HepG2 (cell line): ENCODE measurements around the gene SLC35F3. TPM values are rescaled to one million over a fixed set of nuclear protein-coding genes. Genes with fewer than 3 reads are reported as not detected.

ENCODE experiments used
- ATAC-seq: fragments of 200-7000 bp; cut with Tn5 transposase; 3 replicates; pipeline ENCODE4 v1.9.1; 2020; ENCODE audit warnings: mild to moderate bottlenecking, moderate library complexity
- BruUV-seq: library from RNA; stranded (reverse); fragments of 400-500 nt; replicated peaks from 2 replicates; lab custom pipeline; 2021; lab: Mats Ljungman, UMichigan
- CTCF ChIA-PET: fragments of 300-600 bp; formaldehyde crosslinking; extraction: SDS; loops from one replicate; lab custom pipeline; 2021; ENCODE audit warnings: low total read pairs, inconsistent platforms, low intra/inter-chr PET ratio; lab: Yijun Ruan, JAX
- POLR2A ChIA-PET: fragments of 350-600 bp; sonication (Branson Sonifier 250); formaldehyde crosslinking; loops from one replicate; lab custom pipeline; 2020; ENCODE audit warnings: antibody characterized with exemption, inconsistent platforms; lab: Yijun Ruan, JAX
- DNase-seq: peaks from one replicate; pipeline ENCODE4 v3.0.0-alpha.2; 2015; ENCODE audit warnings: low spot score
- FAIRE-seq: peaks from 3 replicates; lab custom pipeline; 2011; peaks lifted over from hg19 to GRCh38; lab: Jason Lieb, UNC
- H2AFZ ChIP-seq: one replicate; pipeline ENCODE4 v1.6.1; 2011; ENCODE audit warnings: low read length, inconsistent platforms
- H3K27ac ChIP-seq: fragments of 300-600 bp; 3 replicates; pipeline ENCODE4 v1.8.0; 2011; ENCODE audit warnings: mixed run types, mild to moderate bottlenecking, mixed read lengths, low read length, inconsistent platforms; ENCODE audit not compliant: insufficient read depth; ENCODE audit errors: extremely low read length
- H3K27me3 ChIP-seq, 2 experiments: fragments of 200-600 bp in 1 of 2; 2 replicates in 1 of 2; 3 replicates in 1 of 2; pipeline versions ENCODE4 v1.6.0 to v1.8.0; 2011; ENCODE audit warnings: low read length in 2 of 2, mild to moderate bottlenecking in 2 of 2, moderate library complexity in 2 of 2, inconsistent platforms in 1 of 2; ENCODE audit not compliant: insufficient read depth in 2 of 2, control insufficient read depth in 1 of 2
- H3K36me3 ChIP-seq, 2 experiments: fragments of 200-600 bp in 1 of 2; replicated peaks in 1 of 2; 2 replicates in 1 of 2; 3 replicates in 1 of 2; pipeline versions ENCODE4 v1.5.1 to v1.8.0; 2011; ENCODE audit warnings: low read length in 2 of 2, inconsistent platforms in 1 of 2; ENCODE audit not compliant: insufficient read depth in 2 of 2, control insufficient read depth in 1 of 2
- H3K4me1 ChIP-seq: 2 replicates; pipeline ENCODE4 v1.5.1; 2012; ENCODE audit warnings: low read length, inconsistent platforms; ENCODE audit not compliant: insufficient read depth
- H3K4me2 ChIP-seq: 2 replicates; pipeline ENCODE4 v1.6.0; 2011; ENCODE audit warnings: low read depth, low read length, inconsistent platforms
- H3K4me3 ChIP-seq, 3 experiments: fragments of 200-600 bp in 1 of 3; sonication (generic), shearing (Covaris generic) in 1 of 3; replicated peaks in 1 of 3; 2 replicates each; pipeline ENCODE4 v1.5.1; 2011 to 2016; ENCODE audit warnings: low read length in 3 of 3, inconsistent platforms in 2 of 3, low read depth in 2 of 3, mild to moderate bottlenecking in 2 of 3, control low read depth in 1 of 3, mixed read lengths in 1 of 3; ENCODE audit not compliant: insufficient read depth in 1 of 3
- H3K79me2 ChIP-seq: one replicate; pipeline ENCODE4 v1.6.1; 2011; ENCODE audit warnings: low read length, inconsistent platforms; ENCODE audit not compliant: insufficient read depth
- H3K9ac ChIP-seq: 2 replicates; pipeline ENCODE4 v1.6.0; 2011; ENCODE audit warnings: mild to moderate bottlenecking, low read depth, low read length, inconsistent platforms; ENCODE audit not compliant: insufficient read depth
- H3K9me3 ChIP-seq: 2 replicates; pipeline ENCODE4 v1.5.1; 2012; ENCODE audit warnings: mild to moderate bottlenecking, low read length
- H4K20me1 ChIP-seq: 2 replicates; pipeline ENCODE4 v1.6.0; 2011; ENCODE audit warnings: inconsistent platforms, mild to moderate bottlenecking, low read length, moderate library complexity; ENCODE audit not compliant: insufficient read depth
- ATF7-NPFF ChIP-seq: sonication (generic); formaldehyde crosslinking; IDR thresholded peaks from 2 replicates; pipeline ENCODE4 v1.8.1; 2023; ENCODE audit warnings: mild to moderate bottlenecking, low read depth, missing genetic modification reagents, moderate library complexity
- E2F2 ChIP-seq: sonication (generic); formaldehyde crosslinking; IDR thresholded peaks from 2 replicates; pipeline ENCODE4 v1.4.0; 2020; ENCODE audit warnings: missing genetic modification reagents, borderline replicate concordance
- ELK4 ChIP-seq: sonication (generic); formaldehyde crosslinking; IDR thresholded peaks from 2 replicates; pipeline ENCODE4 v1.9.0; 2021; ENCODE audit warnings: missing genetic modification reagents, borderline replicate concordance
- HDAC2 ChIP-seq: sonication (generic); formaldehyde crosslinking; IDR thresholded peaks from 2 replicates; pipeline ENCODE4 v1.4.0; 2020; ENCODE audit warnings: missing genetic modification reagents
- KLF16 ChIP-seq, 2 experiments: sonication (generic) in 1 of 2; formaldehyde crosslinking in 1 of 2; IDR thresholded peaks; 2 replicates each; pipeline versions ENCODE4 v1.6.1 to v1.8.0; 2016 to 2023; ENCODE audit warnings: missing genetic modification reagents in 2 of 2, missing compliant biosample characterization in 1 of 2
- MTERF4 ChIP-seq: sonication (generic); formaldehyde crosslinking; IDR thresholded peaks from 2 replicates; pipeline ENCODE4 v1.8.0; 2023; ENCODE audit warnings: mild to moderate bottlenecking, missing genetic modification reagents
- SRSF9 ChIP-seq: fragments of 200-400 bp; formaldehyde crosslinking; IDR thresholded peaks from 2 replicates; pipeline ENCODE4 v1.6.1; 2018; ENCODE audit warnings: borderline replicate concordance, mild to moderate bottlenecking, low read depth, low read length; ENCODE audit not compliant: insufficient read depth, poor library complexity, severe bottlenecking
- STAG1 ChIP-seq: sonication (generic); formaldehyde crosslinking; IDR thresholded peaks from 2 replicates; pipeline ENCODE4 v1.4.0; 2020; ENCODE audit warnings: missing genetic modification reagents
- U2AF2 ChIP-seq: fragments of 200-400 bp; formaldehyde crosslinking; IDR thresholded peaks from 2 replicates; pipeline ENCODE4 v1.6.1; 2017; ENCODE audit warnings: low read depth, mild to moderate bottlenecking, low read length
- ZBTB37 ChIP-seq: sonication (generic); formaldehyde crosslinking; IDR thresholded peaks from 2 replicates; pipeline ENCODE4 v1.4.0; 2020; ENCODE audit warnings: mild to moderate bottlenecking, missing genetic modification reagents
- ZNF317 ChIP-seq: sonication (generic); formaldehyde crosslinking; IDR thresholded peaks from 2 replicates; pipeline ENCODE4 v1.5.0; 2020; ENCODE audit warnings: mild to moderate bottlenecking, missing genetic modification reagents
- ZNF792 ChIP-seq: IDR thresholded peaks from 2 replicates; pipeline ENCODE4 v1.6.1; 2016
- WGBS: methylation state at CpG from one replicate; pipeline ENCODE4 v1.1.6; 2017; ENCODE audit warnings: low lambda C conversion rate; 5-methylcytosine and 5-hydroxymethylcytosine counted together
- in situ Hi-C: cut with HindIII; loops from 2 replicates; pipeline ENCODE4 v1.10.0; 2017; ENCODE audit warnings: low pct_unique_long_range_greater_than_20kb; ENCODE audit not compliant: extremely low pct_ligation_motif_present
- intact Hi-C: fragments of 100-400 bp; cut with micrococcal nuclease; formaldehyde crosslinking; loops from one replicate; pipeline ENCODE4 v1.10.0; 2022; ENCODE audit not compliant: unreplicated experiment
- polyA plus RNA-seq, 8 experiments: library from polyadenylated mRNA; depleted of rRNA in 3 of 8; stranded (reverse) in 7 of 8; unstranded in 1 of 8; fragments of >200 nt; fragmentation: Illumina TruSeq in 4 of 8; extraction: Trizol in 4 of 8; gene quantifications; 2 replicates each; pipeline versions ENCODE4 v1.2.1 to v1.2.3, GENCODE V29; 2011 to 2016; ENCODE audit warnings: low read depth in 4 of 8, missing spikeins in 1 of 8, mixed read lengths in 1 of 8; ENCODE audit not compliant: insufficient read depth in 1 of 8
- total RNA-seq, 5 experiments: library from RNA; depleted of rRNA; stranded (reverse); fragments of >200 nt; fragmentation: Illumina TruSeq; extraction: Trizol; gene quantifications; 2 replicates each; pipeline ENCODE4 v1.2.3, GENCODE V29; 2016; ENCODE audit warnings: low read depth in 1 of 5

Gene SLC35F3
- total and polyA plus RNA-seq, 2 of the 13 experiments (the other 11 are each of a cell fraction or from before 2014, with no cell fraction given): not detected

DNA sequence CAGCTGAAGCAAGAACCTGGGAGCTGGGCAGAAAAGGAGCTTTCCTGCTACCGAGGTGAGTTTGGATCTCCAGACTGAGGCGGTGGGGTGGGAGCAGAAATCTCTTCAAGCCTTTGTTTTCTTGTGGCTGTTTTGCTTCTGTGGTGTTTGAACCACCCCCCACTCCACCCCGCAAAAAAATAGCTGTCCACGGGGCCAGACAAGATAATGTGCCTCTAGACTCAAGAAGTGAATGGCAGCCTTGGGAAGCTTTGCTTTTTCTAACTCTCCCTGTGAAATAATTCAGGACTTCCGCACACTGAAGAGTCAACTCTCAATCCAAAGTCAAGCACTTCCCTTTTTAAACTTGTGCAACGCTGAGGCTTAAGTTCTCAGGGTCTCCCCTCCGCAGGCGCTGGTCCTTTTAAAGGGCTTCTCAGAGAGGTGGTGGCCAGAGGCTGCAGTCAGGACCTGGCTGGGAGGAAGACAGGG, 309.2 kb downstream of the SLC35F3 start:
- H3K4me1 ChIP-seq: peaks cover 14% of the 10 kb centered on the region; the same call in 1 of the 2 replicates
- no peaks in the 10 kb centered on the region for H3K79me2 ChIP-seq
- 24% methylated on average over 8 of the region's 8 CpGs for WGBS
- no peak; the same call in 2 of the 3 replicates for ATAC-seq
- BruUV-seq: no TSS peak
- DNase-seq: no peak
- H3K27ac ChIP-seq: no peak overlapping the region
- H3K36me3 ChIP-seq: no peaks in the 10 kb centered on the region
- in situ Hi-C loops (no loop called here), intact Hi-C loops (no loop called here)
- TF ChIP-seq ELK4 (no peak), E2F2 (CRISPR knock-in tag) (no peak), ZNF792 (no peak), STAG1 (no peak), ZNF317 (no peak), KLF16 (CRISPR knock-in tag; IDR thresholded peaks at IDR 0.05) (no peak), SRSF9 (no peak), MTERF4 (CRISPR knock-in tag) (no peak), ZBTB37 (no peak), HDAC2 (CRISPR knock-in tag) (no peak), ATF7-NPFF (CRISPR knock-in tag) (no peak), U2AF2 (no peak)
- no peaks in the 10 kb centered on the region for H4K20me1 ChIP-seq
- H2AFZ ChIP-seq: no peak overlapping the region
- peak overlapping the region; percentile 45 to 72 (median 46); a peak in 4 of 6 replicates for H3K4me3 ChIP-seq
- CTCF ChIA-PET: interaction anchor here (1.2 kb wide), 1 partner anchor 96 kb away, joined by 5 read pairs; no protein-coding TSS in a partner anchor
- peaks cover 1 to 38% of the 10 kb centered on the region in 2 experiments; a peak in 3 of 5 replicates for H3K27me3 ChIP-seq
- FAIRE-seq: no peak
- H3K9me3 ChIP-seq: no peaks in the 10 kb centered on the region; the same call in 1 of the 2 replicates
- H3K4me2 ChIP-seq: peak overlapping the region; percentile 87
- POLR2A ChIA-PET: no interaction called here
- H3K9ac ChIP-seq: no peak overlapping the region
